Measurements from ENCODE around the gene ZNF593OS. TPM values are rescaled to one million over a fixed set of nuclear protein-coding genes. Genes with fewer than 3 reads are reported as not detected.

ZNF593OS gene
- polyA plus RNA-seq, 3 donors, result 1.0 to 1.9 (median 1.0) TPM

DNA sequence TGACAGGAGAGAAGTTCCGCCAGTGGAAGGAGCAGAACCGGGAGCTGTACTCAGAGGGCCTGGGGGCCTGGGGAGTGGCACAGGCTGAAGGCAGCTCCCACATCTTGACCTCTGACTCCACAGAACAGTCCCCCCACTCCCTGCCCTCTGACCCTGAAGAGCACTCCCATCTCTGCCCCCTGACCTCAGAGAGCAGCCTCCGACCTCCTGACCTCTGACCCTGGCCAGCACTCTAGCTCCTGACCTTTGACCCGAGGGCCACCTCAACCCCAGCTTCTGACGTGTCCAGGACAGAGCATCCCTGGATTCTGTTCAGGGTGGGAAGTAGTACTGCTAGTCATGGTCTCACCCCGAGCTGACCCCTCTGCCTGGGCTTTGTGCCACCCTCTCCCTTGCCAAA lies 17.7 kb upstream of the ZNF593OS start:
- DNase-seq (ENCODE audit: extremely low read depth in 1 of 11, low read depth in 9 of 11, low spot score in 4 of 11), result no peak

DNA sequence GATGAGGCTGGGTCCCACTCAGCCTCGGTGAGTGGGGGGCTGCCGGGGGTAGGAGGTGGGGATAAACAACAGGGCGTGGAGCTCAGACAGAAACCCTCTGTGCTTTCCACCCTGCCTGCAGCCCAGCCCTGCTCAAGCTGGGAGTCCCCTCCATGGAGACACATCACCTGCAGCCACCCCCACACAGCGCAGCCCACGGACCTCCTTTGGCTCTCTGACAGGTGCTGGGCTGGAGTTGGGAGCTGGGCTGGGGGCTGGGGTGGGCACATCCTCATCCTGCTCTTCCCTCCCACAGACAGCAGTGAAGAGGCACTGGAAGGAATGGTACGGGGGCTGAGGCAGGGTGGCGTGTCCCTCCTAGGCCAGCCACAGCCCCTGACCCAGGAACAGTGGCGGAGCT lies 16.8 kb upstream of the ZNF593OS start:
- no peak for DNase-seq (ENCODE audit: extremely low read depth in 1 of 11, low read depth in 9 of 11, low spot score in 4 of 11)

DNA sequence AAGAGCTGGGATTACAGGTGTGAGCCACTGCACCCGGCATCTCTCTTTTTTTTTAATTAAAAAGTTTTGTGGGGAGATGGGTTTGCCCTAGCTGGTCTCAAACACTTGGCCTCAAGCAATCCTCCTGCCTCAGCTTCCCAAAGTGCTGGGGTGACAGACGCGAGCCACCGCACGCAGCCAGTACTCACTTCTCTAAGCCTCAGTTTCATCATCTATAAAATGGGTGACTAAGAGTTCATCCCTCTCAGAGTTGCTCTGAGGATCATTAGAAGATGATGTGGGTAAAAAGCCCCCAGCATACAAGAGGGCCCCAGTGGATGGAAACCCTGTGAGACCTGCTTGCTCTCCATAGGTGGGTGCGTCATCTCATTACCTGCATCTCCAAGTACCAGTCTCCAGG lies 16.2 kb upstream of the ZNF593OS start:
- no peak for DNase-seq (ENCODE audit: extremely low read depth in 1 of 11, low read depth in 9 of 11, low spot score in 4 of 11)

DNA sequence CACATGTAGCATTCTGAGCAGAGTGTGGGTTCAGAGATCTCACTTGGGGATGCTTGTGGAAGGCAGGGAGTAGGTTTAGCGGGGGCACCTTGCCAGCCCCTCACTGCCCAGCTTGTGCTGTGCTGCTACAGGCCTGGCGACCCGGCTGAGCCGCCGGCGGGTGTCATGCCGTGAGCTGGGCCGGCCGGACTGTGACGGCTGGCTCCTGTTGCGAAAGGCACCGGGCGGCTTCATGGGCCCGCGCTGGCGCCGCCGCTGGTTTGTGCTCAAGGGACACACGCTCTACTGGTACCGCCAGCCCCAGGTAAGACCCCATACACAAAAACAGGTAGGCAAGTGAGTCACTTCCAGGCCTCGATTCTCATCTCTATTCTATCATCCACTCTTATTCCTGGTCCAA lies 13.3 kb upstream of the ZNF593OS start:
- no peak for DNase-seq (ENCODE audit: extremely low read depth in 1 of 11, low read depth in 9 of 11, low spot score in 4 of 11)

DNA sequence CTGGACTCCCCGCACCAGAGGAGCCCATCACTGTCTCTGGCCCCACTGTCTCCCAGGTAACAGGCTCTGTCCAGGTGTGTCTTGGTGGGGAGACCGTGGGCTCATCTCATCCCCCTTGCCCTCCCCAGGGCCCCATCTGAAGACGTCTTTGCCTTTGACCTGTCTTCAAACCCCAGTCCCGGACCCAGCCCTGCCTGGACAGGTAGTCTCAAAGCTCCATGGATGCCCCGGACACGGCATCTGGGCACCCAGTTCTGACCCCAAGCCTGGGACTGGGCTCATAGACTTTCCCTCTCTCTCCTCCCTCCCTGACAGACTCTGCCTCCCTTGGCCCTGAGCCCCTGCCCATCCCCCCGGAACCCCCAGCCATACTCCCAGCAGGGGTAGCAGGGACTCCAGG lies 12.5 kb upstream of the ZNF593OS start:
- DNase-seq (ENCODE audit: extremely low read depth in 1 of 11, low read depth in 9 of 11, low spot score in 4 of 11), result no peak

DNA sequence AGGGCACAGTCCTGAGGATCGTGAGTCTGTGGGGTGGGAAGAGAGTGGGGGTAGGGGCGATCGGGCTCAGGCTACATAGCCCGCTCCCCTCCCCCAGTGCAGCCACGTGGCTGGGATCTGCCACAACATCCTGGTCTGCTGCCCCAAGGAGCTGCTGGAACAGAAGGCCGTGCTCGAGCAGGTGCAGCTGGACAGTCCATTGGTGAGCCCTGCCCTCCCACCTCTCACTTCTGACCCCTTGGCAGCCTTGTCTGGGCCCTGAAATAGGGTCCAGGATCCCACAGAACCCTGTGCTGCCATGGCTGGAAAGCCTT lies 10.7 kb upstream of the ZNF593OS start:
- DNase-seq (ENCODE audit: extremely low read depth in 1 of 11, low read depth in 9 of 11, low spot score in 4 of 11), result no peak

DNA sequence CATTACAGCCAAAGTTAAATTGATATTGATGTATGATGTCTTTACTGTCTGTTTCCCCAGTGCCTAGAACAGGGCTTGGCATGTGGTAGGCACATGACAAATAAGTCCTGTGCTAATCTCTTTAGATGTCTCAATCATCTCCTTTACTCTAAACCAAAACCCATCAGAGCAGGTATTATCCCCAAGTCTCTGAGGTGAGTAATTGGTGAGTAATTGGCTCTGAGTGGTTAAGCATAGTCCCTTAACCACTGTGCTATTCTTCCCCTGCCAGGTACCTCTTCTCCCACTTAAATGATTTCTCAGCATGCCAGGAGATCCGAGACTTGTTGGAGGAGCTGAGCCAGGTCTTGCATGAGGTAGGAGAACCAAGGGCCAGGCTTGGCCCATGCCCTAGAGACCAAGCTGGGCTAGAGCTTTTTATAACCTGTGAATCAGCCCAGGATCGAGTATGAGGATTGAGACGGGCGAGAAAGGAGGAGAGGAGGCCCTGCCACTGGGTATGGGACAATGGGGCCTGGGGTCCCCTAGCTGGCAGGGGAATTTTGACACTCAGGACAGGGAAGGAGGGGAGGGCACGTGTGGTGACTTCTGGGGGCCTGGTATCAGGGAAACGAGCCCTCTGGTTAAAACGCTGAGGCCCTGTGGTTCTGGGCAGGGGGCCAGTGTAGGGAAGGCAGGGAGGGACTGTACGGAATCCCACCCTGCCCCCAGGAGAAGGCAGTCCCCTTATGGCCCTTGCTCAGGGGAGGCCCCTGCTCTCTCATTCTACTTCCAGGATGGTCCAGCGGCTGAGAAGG lies 10.2 kb upstream of the ZNF593OS start:
- DNase-seq (ENCODE audit: extremely low read depth in 1 of 11, low read depth in 9 of 11, low spot score in 4 of 11), result no peak

DNA sequence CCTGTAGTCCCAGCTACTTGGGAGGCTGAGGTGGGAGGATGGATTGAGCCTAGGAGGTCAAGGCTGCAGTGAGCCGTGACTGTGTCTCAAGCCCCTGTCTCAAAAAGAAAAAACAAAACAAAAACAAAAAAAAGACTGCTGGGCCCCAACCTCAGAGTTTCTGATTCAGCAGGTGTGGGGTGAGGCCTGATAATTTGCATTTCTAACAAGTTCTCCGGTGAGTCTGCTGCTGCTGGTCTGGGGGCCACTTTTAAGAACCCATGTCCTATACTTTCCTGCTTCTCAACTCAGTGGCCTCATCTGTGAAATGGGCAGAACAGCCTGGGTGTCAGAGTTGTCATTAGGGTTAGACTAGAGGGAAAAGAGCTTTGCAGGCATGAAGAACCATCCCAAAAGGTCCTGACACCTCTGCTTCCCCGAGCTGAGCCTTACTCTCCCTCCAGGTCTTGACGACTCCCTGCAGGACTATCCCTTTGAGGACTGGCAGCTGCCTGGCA lies 8.4 kb upstream of the ZNF593OS start:
- no peak for DNase-seq (ENCODE audit: extremely low read depth in 1 of 11, low read depth in 9 of 11, low spot score in 4 of 11)

DNA sequence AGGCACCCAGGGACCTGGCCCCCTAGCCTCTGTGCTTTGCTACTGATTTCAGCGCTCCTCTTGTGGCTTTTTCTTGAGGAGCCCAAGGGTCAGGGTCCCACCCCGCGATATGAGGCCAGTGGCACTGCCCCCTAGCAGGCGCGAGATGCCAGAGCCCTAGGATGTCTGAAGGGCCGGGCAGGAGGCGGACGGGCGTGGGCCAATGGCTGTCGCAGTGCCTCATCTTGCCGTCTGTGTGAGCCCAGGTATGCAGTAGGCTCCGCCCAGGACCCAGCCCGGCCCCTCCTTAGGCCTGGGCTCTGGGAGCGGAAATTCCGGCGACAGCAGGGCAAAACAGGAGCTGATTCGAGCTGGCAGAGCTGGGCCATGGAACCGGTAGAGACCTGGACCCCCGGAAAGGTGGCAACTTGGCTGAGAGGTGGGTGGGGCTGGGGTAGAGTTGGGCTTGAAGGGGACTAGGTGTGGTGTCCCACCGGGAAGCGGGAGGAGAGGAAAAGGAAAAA lies 5.6 kb upstream of the ZNF593OS start, which contains the start of gene CNKSR1:
CNKSR1 (plus strand) TSS at position 310 of the 503 bp plus-strand sequence; CDS start at position 367, 57 bp downstream.
- DNase-seq (ENCODE audit: extremely low read depth in 1 of 11, low read depth in 9 of 11, low spot score in 4 of 11), result no peak

DNA sequence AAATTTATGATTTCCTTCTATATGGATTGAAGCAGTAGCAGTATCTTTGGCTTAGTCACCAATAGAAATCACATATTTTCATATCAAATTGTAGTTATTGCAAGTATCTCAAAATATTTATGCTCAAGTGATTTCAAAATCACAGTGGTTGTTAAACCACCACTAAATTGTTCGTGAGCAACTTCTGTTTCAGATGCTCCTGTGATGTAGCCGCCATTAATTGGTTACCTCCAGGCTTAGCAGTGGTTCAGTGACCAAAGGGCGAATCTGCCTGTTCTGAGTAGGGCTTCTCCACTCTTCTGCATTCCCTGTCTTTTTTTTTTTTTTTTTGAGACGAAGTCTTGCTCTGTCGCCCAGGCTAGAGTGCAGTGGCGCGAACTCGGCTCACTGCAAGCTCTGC lies 3.7 kb upstream of the ZNF593OS start:
- DNase-seq (ENCODE audit: extremely low read depth in 1 of 11, low read depth in 9 of 11, low spot score in 4 of 11), result no peak

DNA sequence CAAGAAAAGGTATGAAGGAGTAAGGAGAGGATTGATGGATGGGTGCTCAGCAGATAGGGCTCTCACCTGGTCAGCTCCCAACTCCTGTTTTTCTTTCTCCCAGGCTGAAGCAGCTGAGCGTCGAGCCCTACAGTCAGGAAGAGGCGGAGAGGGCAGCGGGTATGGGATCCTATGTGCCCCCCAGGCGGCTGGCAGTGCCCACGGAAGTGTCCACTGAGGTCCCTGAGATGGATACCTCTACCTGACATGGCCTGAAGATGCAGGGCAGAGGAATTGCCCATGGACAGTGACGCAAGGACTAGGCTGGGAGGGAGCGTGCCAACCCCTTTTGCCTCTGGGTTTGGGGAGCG lies 1.2 kb downstream of the ZNF593OS start:
- no peak for DNase-seq (ENCODE audit: extremely low read depth in 1 of 11, low read depth in 9 of 11, low spot score in 4 of 11)

DNA sequence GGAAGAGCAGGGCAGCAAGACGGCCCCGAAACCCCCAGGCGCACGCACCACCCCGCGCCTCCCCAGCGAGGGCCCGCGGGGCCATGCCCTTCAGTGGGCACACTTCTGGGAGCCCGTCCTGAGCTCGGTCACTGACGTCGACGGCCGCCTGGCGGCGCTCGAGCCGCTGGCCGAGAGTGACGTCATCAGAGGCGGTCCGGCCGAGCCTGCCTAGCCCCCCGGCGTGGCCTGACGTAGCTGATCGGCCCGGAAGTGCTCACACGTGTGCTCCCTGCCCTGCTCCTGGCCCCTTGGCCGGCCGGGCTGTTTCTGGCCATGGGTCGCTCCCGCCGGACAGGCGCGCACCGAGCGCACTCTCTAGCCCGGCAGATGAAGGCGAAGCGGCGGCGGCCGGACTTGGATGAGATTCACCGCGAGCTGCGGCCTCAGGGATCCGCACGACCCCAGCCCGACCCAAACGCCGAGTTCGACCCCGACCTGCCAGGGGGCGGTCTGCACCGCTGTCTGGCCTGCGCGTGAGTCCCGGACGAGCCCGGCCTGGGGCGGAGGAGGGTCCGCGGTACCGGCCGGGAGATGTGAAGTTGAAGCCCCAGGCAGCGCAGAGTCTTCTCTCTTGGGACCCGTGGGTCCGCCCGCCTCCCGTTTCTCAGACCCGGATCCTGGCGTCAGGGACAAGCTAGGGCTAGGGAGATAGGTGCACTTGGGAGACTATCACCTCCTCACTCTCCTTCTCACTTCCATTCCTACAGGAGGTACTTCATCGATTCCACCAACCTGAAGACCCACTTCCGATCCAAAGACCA lies 1.8 kb downstream of the ZNF593OS start, which contains the start of gene ZNF593:
ZNF593 (plus strand) TSS at position 240 of the 803 bp plus-strand sequence; CDS start at position 316, 76 bp downstream.
- peak in 10 of 11 donors; percentile 77 to 89 (median 86) for DNase-seq (ENCODE audit: extremely low read depth in 1 of 11, low read depth in 9 of 11, low spot score in 4 of 11)

DNA sequence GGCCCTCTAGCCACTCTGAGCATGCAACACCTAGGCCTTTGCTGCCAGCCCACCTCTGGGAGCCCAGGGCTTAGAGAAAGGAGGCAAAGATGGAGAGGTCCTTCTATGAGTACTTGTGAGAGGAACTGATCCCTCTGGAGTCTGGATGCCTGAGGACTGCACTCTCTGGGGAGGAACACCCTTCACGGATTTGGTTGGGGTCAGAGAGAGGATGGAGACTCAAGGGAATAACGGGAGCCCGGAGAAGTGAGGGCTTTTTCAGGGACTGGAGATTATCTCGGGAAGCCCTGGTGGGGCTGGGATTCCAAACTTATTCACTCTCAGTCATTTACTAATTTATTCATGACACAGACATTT lies 2.5 kb downstream of the ZNF593OS start:
- DNase-seq (ENCODE audit: extremely low read depth in 1 of 11, low read depth in 9 of 11, low spot score in 4 of 11), result no peak

DNA sequence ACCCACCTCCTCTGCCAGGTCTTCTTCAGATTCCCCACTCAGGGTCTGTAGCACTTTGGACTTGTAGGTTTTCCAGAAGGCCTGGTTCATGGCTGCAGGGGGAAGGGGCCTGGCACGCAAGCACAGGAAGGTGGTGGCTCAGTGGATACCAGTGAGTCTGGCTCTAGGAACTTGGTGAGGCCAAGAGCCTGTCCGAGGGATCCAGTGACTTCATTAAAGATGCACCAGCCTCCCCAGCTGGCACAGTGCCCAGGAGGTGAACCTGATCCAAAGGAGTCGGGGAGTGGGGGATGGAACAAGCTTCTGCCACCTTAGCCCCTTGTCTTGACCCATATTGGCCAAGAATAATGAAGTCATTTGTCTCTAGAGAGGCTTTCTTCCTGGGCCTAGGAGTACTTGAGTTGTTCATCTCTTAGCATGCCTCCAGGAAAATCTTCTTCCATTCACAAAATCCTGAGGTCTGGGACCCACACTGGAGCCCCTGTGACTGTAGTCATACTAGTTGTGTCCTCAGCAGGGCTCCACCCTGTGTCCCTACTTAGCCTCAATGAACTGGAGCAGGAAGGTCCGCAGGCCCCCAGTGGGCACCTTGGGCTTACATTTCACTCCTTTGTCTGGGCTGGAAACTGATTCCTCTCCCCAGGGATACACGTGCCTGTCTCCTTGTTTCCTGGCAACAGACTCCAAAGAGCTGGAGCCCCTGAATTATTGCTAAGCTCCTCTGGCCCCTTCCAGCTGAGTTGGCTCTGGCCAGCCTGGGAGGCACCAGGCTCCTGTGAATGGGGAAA lies 3.0 kb downstream of the ZNF593OS start, which contains the start of gene C1orf232:
C1orf232 (minus strand) TSS at position 554 of the 788 bp plus-strand sequence; CDS start at position 90, 464 bp downstream.
- DNase-seq (ENCODE audit: extremely low read depth in 1 of 11, low read depth in 9 of 11, low spot score in 4 of 11), result no peak

DNA sequence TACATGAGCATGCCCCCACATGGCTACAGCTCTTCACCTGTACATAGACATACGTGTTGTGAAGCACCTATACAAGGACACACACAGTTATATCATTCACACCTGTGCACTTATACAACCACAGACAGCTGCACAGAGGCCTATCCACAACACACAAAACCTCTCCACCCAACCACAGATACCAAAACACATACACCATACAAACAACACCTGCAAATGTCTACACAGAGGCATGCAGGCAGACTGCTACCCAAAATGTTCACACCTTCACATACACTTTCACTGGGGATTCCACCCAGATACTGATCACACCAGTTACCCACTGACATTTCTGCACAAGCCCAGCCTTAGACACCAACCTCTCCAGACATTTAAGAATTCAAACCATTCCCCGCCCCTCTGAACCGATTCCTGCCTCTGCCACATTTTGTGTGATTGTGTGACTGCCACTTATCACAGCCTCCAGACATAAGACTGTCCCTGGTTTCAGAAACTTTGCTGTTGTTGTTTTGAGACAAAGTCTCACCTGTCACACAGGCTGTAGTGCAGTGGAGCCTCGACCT lies 4.8 kb downstream of the ZNF593OS start:
- DNase-seq (ENCODE audit: extremely low read depth in 1 of 11, low read depth in 9 of 11, low spot score in 4 of 11), result no peak

DNA sequence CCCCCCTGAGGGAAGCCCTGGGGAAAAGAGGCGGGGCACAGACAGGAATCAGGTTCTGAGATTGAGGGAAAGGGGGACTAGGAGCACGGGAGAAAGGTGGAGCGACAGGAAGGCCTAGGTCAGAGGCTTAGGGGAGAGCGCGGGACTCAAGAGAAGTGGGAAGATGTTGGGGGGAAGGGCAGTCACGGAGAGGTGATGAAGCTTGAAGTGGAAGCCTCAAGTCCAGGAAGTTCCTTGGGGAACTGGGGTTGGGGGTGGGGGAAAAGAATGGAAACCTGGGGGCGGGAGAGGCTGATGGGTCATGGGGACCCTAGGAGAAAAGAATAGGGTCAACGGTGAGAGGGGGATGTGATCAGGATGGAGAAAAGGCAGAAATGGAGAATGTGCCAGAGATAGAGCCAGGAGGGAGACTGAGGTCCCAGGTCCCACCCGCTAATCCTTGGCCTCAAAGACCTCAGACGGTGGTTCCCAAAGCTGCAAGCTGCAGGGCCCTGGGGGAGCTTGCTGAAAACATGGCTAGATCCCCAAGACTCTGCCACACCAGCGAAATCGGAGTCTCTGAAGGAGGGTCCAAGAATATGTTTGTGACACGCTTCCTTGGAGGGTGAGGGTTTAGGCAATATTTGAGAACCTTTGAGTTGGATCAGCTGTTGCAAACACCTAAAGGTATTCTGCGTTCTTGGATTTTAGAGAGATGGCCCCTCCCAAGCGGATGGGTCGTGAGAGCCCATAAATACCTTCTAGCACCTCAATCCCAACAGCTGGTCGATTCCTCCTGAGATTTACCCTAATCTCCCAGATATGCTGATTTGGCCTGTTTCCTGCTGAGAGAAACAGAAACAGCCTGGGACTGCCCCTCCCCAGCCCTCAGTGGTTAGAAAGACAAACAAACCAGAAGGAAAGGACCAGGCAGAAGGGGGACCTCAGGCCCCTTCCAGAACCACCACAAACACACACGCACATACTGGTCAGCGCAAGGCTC lies 6.5 kb downstream of the ZNF593OS start:
- DNase-seq (ENCODE audit: extremely low read depth in 1 of 11, low read depth in 9 of 11, low spot score in 4 of 11), result no peak

DNA sequence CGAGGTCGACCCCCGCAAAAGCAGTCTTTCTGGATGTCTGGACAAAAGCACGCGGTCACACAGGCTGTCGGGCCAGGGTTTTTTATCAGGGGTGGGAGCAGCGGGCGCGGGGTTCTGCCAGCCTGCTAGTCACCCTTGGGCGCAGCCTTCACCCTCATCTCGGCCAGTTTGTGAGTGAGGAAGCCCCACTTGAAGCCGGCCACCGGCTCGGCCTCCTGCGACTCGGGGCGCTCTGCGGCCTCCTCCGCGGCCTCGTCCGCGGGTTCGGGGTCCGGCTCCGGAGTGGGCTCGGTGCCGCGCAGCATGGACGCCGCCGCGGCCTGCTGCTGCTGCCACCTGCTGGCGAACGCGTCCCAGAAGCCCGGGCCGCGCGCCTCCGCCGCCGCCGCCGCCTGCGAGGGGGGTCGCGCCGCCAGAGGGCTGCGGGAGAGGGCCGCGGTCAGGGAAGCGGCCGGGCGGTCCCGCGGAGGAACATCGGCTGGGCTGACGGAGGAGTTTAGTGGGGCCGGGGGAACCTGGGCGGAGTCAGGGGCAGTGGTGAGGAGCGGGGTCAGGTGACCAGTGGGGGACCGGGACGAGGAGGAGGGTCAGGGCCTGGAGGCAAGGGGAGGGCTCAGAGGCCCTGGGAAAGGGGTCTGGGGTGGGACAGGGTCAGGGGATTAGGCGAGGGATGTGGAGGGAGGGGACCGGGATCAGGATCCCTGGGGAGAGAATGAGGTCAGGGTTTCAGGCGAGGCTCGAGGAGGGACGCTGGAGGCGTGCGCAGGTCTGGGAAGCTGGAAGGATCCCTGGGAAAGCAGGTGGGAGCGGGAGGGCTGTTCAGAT lies 7.4 kb downstream of the ZNF593OS start:
- peak in 2 of 11 donors; percentile 47 to 71 for DNase-seq (ENCODE audit: extremely low read depth in 1 of 11, low read depth in 9 of 11, low spot score in 4 of 11)
